ENCODE results near the gene RPL39L. TPM values are rescaled to one million over a fixed set of nuclear protein-coding genes. Genes with fewer than 3 reads are reported as not detected.

RPL39L gene
- polyA plus RNA-seq, 1 experiment = 16.2 TPM

DNA sequence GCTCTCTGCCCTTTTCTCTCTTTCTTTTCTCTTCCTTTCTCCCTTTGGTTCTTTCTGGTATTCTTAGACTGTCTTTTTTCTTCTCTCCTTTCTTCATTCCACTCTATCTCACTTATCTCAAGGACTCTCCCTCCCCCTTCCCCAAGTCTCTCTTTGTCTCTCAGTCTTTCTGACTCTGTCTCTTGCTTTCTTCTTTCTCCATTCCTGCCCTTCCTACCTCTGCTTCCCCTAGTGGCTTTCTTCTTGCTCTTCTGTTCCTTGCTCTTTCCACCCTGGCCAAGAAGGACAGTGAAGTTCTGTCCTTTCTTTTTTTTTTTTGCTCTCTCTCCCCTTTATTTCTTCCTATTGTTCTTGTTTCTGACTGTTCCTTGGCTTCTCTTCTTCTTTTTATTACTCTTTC lies 22.3 kb upstream of the RPL39L start:
- H3K36me3 ChIP-seq (ENCODE audit: control insufficient read depth, insufficient read depth, low read length) = no peaks in the 10 kb centered on the region
- peaks cover 12% of the 10 kb centered on the region for H3K27me3 ChIP-seq (ENCODE audit: control insufficient read depth, insufficient read depth, low read length)
- ChIA-PET CTCF (interaction anchor here (1.9 to 2.3 kb wide), 2 partner anchors 11 to 312 kb away, joined by 6 to 10 read pairs; no protein-coding TSS in a partner anchor), POLR2A (no interaction called here)
- TF ChIP-seq, protein P1, sequence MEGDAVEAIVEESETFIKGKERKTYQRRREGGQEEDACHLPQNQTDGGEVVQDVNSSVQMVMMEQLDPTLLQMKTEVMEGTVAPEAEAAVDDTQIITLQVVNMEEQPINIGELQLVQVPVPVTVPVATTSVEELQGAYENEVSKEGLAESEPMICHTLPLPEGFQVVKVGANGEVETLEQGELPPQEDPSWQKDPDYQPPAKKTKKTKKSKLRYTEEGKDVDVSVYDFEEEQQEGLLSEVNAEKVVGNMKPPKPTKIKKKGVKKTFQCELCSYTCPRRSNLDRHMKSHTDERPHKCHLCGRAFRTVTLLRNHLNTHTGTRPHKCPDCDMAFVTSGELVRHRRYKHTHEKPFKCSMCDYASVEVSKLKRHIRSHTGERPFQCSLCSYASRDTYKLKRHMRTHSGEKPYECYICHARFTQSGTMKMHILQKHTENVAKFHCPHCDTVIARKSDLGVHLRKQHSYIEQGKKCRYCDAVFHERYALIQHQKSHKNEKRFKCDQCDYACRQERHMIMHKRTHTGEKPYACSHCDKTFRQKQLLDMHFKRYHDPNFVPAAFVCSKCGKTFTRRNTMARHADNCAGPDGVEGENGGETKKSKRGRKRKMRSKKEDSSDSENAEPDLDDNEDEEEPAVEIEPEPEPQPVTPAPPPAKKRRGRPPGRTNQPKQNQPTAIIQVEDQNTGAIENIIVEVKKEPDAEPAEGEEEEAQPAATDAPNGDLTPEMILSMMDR (IDR thresholded peaks at IDR 0.05; ENCODE audit: insufficient read depth, low read depth, low read length) = 0 out of 2 replicates have a peak, but pooled peaks have one; percentile 11
- DNase-seq (ENCODE audit: low read depth) = no peak
- no peak overlapping the region for H3K4me3 ChIP-seq (ENCODE audit: low read depth, low read length)

DNA sequence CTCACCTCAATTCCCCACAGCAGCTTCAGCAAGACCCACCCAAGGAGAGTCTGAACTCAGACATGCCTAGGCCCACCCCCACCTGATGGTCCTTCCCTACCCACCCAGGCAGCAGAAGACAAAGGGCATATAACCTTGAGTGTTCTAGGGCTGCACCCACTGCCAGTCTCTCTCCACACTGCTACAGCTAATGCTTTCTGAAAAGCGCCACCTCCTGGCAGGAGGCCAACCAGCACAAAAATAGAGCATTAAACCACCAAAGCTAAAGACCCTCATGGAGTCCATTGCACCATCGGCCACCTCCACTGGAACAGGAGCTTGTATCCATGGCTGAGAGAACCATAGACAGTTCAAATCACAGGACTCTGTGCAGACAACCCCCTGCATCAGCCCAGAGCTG lies 11.3 kb upstream of the RPL39L start:
- CTCF ChIA-PET = interaction anchor here (0.9 to 4.2 kb wide), 10 partner anchors 10 to 529 kb away, joined by 3 to 41 read pairs (median 3); partner anchors contain the start of gene RPL39L
- Histone ChIP-seq H3K27me3 (ENCODE audit: control insufficient read depth, insufficient read depth, low read length) (0 out of 2 replicates have a peak, but pooled peaks cover 2% of the 10 kb centered on the region), H3K4me3 (ENCODE audit: low read depth, low read length) (no peak overlapping the region), H3K36me3 (ENCODE audit: control insufficient read depth, insufficient read depth, low read length) (no peaks in the 10 kb centered on the region)
- POLR2A ChIA-PET = no interaction called here
- TF ChIP-seq, protein P1 (IDR thresholded peaks at IDR 0.05; ENCODE audit: insufficient read depth, low read depth, low read length) = 0 out of 2 replicates have a peak, but pooled peaks have one; percentile 2
- DNase-seq (ENCODE audit: low read depth) = no peak

DNA sequence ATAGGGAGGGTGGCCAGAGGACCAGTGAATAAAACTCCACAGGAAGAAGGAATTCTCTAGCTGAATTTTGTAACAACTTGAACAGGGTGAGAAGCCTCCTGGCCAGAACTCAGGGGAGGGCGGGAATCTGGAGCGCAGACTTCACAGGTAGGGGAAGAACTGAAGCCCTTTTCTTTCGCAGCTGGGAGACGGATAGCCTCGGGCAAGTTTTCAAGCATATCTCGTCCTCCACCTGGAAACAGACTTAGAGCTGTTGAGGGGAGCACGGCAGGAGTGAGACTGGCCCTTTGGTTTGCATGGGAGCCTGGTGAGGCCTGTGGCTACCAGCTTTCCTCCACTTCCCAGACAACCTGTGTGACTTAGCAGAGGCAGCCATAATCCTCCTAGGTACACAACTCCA lies 10.9 kb upstream of the RPL39L start:
- no peak for DNase-seq (ENCODE audit: low read depth)
- ChIA-PET POLR2A (no interaction called here), CTCF (interaction anchor here (0.9 to 4.2 kb wide), 9 partner anchors 10 to 529 kb away, joined by 3 to 41 read pairs (median 3); partner anchors contain the start of gene RPL39L)
- TF ChIP-seq, protein P1 (IDR thresholded peaks at IDR 0.05; ENCODE audit: insufficient read depth, low read depth, low read length) = no peak
- Histone ChIP-seq H3K4me3 (ENCODE audit: low read depth, low read length) (no peak overlapping the region), H3K27me3 (ENCODE audit: control insufficient read depth, insufficient read depth, low read length) (0 out of 2 replicates have a peak, but pooled peaks cover 2% of the 10 kb centered on the region), H3K36me3 (ENCODE audit: control insufficient read depth, insufficient read depth, low read length) (no peaks in the 10 kb centered on the region)

DNA sequence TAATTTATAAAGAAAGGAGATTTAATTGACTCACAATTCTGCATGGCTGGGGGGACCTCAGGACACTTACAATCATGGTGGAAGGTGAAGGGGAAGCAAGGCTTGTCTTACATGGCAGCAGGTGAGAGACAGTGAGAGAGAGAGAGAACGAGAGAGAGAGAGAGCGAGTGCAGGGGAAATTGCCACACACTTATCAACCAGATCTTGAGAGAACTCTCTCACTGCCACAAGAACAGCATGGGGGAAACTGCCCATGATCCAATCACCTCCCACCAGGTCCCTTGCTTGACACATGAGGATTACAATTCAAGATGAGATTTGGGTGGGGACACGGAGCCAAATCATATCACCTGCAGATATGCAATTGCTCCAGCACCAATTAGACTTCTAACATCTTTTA lies 7.1 kb upstream of the RPL39L start:
- ChIA-PET POLR2A (no interaction called here), CTCF (no interaction called here)
- Histone ChIP-seq H3K4me3 (ENCODE audit: low read depth, low read length) (no peak overlapping the region), H3K36me3 (ENCODE audit: control insufficient read depth, insufficient read depth, low read length) (no peaks in the 10 kb centered on the region), H3K27me3 (ENCODE audit: control insufficient read depth, insufficient read depth, low read length) (peaks cover 5% of the 10 kb centered on the region)
- TF ChIP-seq, protein P1 (IDR thresholded peaks at IDR 0.05; ENCODE audit: insufficient read depth, low read depth, low read length) = no peak
- no peak for DNase-seq (ENCODE audit: low read depth)

DNA sequence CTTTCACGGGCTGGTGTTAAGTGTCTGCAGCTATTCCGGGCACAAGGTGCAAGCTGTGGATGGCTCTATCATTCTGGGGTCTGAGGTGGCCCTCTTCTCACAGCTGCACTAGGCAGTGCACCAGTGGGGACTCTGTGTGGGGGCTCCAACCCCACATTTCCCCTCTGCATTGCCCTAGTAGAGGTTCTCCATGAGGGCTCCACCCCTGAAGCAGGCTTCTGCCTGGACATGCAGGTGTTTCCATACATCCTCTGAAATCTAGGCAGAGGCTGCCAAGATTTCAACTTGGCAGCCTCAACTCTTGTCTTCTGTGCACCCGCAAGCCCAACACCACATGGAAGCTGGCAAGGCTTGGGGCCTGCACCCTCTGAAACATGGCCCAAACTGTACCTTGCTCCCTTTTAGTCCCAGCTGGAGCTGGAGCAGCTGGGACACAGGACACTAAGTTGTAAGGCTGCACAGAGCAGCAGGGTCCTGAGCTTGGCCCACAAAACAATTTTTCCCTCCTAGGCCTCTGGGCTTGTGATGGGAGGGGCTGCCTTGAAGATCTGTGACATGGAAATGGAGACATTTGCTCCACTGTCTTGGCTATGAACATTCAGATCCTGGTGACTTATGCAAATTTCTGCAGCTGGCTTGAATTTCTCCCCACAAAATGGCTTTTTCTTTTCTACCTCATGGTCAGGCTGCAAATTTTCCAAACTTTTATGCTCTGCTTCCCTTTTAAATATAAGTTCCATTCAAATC lies 6.0 kb upstream of the RPL39L start:
- Histone ChIP-seq H3K27me3 (ENCODE audit: control insufficient read depth, insufficient read depth, low read length) (peaks cover 5% of the 10 kb centered on the region), H3K36me3 (ENCODE audit: control insufficient read depth, insufficient read depth, low read length) (no peaks in the 10 kb centered on the region), H3K4me3 (ENCODE audit: low read depth, low read length) (no peak overlapping the region)
- ChIA-PET POLR2A (no interaction called here), CTCF (interaction anchor here (1.8 kb wide), 1 partner anchor 19 kb away, joined by 7 read pairs; no protein-coding TSS in a partner anchor)
- no peak for DNase-seq (ENCODE audit: low read depth)
- TF ChIP-seq, protein P1 (IDR thresholded peaks at IDR 0.05; ENCODE audit: insufficient read depth, low read depth, low read length) = no peak

Data from BJ (cell line).